GM21528 (cell line): ENCODE data around the gene ZNF219.

Source experiments
- ATAC-seq: cut with Tn5 transposase; IDR thresholded peaks from one replicate; pipeline ENCODE4 v1.9.1; 2021; ENCODE audit warnings: mild to moderate bottlenecking, moderate library complexity; ENCODE audit not compliant: unreplicated experiment, low FRiP score

ZNF219 gene

GRCh38 chr14:21070083-21070609 is 28.3 kb downstream of the ZNF219 start, which contains the start of gene ARHGEF40:
TSS of gene ARHGEF40 (plus strand) at chr14:21070304. CDS start at chr14:21070397, 93 bp downstream.
- no peak for ATAC-seq

GRCh38 chr14:21069388-21070082 is 28.9 kb downstream of the ZNF219 start:
- no peak for ATAC-seq

GRCh38 chr14:21068521-21069387 is 29.7 kb downstream of the ZNF219 start:
- no peak for ATAC-seq

- ATAC-seq, result no peak
Measured at GRCh38 chr14:21066882-21067502, 31.5 kb downstream of the ZNF219 start.

GRCh38 chr14:21063479-21063878 is 35.0 kb downstream of the ZNF219 start:
- no peak for ATAC-seq

- ATAC-seq, result no peak
Measured at GRCh38 chr14:21061347-21061668, 37.1 kb downstream of the ZNF219 start.

- no peak for ATAC-seq
Measured at GRCh38 chr14:21060614-21061346, 37.7 kb downstream of the ZNF219 start.

GRCh38 chr14:21059842-21060613 is 38.4 kb downstream of the ZNF219 start:
- ATAC-seq, result no peak

- no peak for ATAC-seq
Measured at GRCh38 chr14:21058903-21059302, 39.6 kb downstream of the ZNF219 start.

GRCh38 chr14:21057803-21058675 is 40.4 kb downstream of the ZNF219 start, which contains the start of gene RNASE8:
TSS of gene RNASE8 (plus strand) at chr14:21057822. CDS start at chr14:21057893, 71 bp downstream.
- no peak for ATAC-seq

GRCh38 chr14:21056520-21057163 is 41.8 kb downstream of the ZNF219 start:
- ATAC-seq, result no peak

GRCh38 chr14:21055432-21056117 is 42.9 kb downstream of the ZNF219 start:
- ATAC-seq, result no peak

- no peak for ATAC-seq
Measured at GRCh38 chr14:21054768-21055145, 43.7 kb downstream of the ZNF219 start.

GRCh38 chr14:21054123-21054767 is 44.2 kb downstream of the ZNF219 start:
- ATAC-seq, result no peak

- ATAC-seq, result no peak
Measured at GRCh38 chr14:21053184-21054122, 45.0 kb downstream of the ZNF219 start.

- no peak for ATAC-seq
Measured at GRCh38 chr14:21050597-21050996, 47.9 kb downstream of the ZNF219 start.
